HepG2 (cell line): ENCODE measurements around the gene ASH1L. TPM values are rescaled to one million over a fixed set of nuclear protein-coding genes. Genes with fewer than 3 reads are reported as not detected.

ENCODE experiments used
- ATAC-seq: fragments of 200-7000 bp; cut with Tn5 transposase; 3 replicates; pipeline ENCODE4 v1.9.1; 2020; ENCODE audit warnings: mild to moderate bottlenecking, moderate library complexity
- Bru-seq: library from RNA; stranded (reverse); fragments of 400-500 nt; gene quantifications from one replicate; lab custom pipeline; 2021; lab: Mats Ljungman, UMichigan
- BruChase-seq, 2 experiments: library from RNA; stranded (reverse); fragments of 400-500 nt; gene quantifications; one replicate each; lab custom pipeline; 2021; lab: Mats Ljungman, UMichigan
- BruUV-seq: library from RNA; stranded (reverse); fragments of 400-500 nt; replicated peaks from 2 replicates; lab custom pipeline; 2021; lab: Mats Ljungman, UMichigan
- CTCF ChIA-PET: fragments of 300-600 bp; formaldehyde crosslinking; extraction: SDS; loops from one replicate; lab custom pipeline; 2021; ENCODE audit warnings: low total read pairs, inconsistent platforms, low intra/inter-chr PET ratio; lab: Yijun Ruan, JAX
- POLR2A ChIA-PET: fragments of 350-600 bp; sonication (Branson Sonifier 250); formaldehyde crosslinking; loops from one replicate; lab custom pipeline; 2020; ENCODE audit warnings: antibody characterized with exemption, inconsistent platforms; lab: Yijun Ruan, JAX
- DNase-seq: peaks from one replicate; pipeline ENCODE4 v3.0.0-alpha.2; 2015; ENCODE audit warnings: low spot score
- FAIRE-seq: peaks from 3 replicates; lab custom pipeline; 2011; peaks lifted over from hg19 to GRCh38; lab: Jason Lieb, UNC
- H2AFZ ChIP-seq: one replicate; pipeline ENCODE4 v1.6.1; 2011; ENCODE audit warnings: low read length, inconsistent platforms
- H3K27ac ChIP-seq: fragments of 300-600 bp; 3 replicates; pipeline ENCODE4 v1.8.0; 2011; ENCODE audit warnings: mixed run types, mild to moderate bottlenecking, mixed read lengths, low read length, inconsistent platforms; ENCODE audit not compliant: insufficient read depth; ENCODE audit errors: extremely low read length
- H3K27me3 ChIP-seq, 2 experiments: fragments of 200-600 bp in 1 of 2; 2 replicates in 1 of 2; 3 replicates in 1 of 2; pipeline versions ENCODE4 v1.6.0 to v1.8.0; 2011; ENCODE audit warnings: low read length in 2 of 2, mild to moderate bottlenecking in 2 of 2, moderate library complexity in 2 of 2, inconsistent platforms in 1 of 2; ENCODE audit not compliant: insufficient read depth in 2 of 2, control insufficient read depth in 1 of 2
- H3K36me3 ChIP-seq, 2 experiments: fragments of 200-600 bp in 1 of 2; replicated peaks in 1 of 2; 2 replicates in 1 of 2; 3 replicates in 1 of 2; pipeline versions ENCODE4 v1.5.1 to v1.8.0; 2011; ENCODE audit warnings: low read length in 2 of 2, inconsistent platforms in 1 of 2; ENCODE audit not compliant: insufficient read depth in 2 of 2, control insufficient read depth in 1 of 2
- H3K4me1 ChIP-seq: 2 replicates; pipeline ENCODE4 v1.5.1; 2012; ENCODE audit warnings: low read length, inconsistent platforms; ENCODE audit not compliant: insufficient read depth
- H3K4me2 ChIP-seq: 2 replicates; pipeline ENCODE4 v1.6.0; 2011; ENCODE audit warnings: low read depth, low read length, inconsistent platforms
- H3K4me3 ChIP-seq, 3 experiments: fragments of 200-600 bp in 1 of 3; sonication (generic), shearing (Covaris generic) in 1 of 3; replicated peaks in 1 of 3; 2 replicates each; pipeline ENCODE4 v1.5.1; 2011 to 2016; ENCODE audit warnings: low read length in 3 of 3, inconsistent platforms in 2 of 3, low read depth in 2 of 3, mild to moderate bottlenecking in 2 of 3, control low read depth in 1 of 3, mixed read lengths in 1 of 3; ENCODE audit not compliant: insufficient read depth in 1 of 3
- H3K79me2 ChIP-seq: one replicate; pipeline ENCODE4 v1.6.1; 2011; ENCODE audit warnings: low read length, inconsistent platforms; ENCODE audit not compliant: insufficient read depth
- H3K9ac ChIP-seq: 2 replicates; pipeline ENCODE4 v1.6.0; 2011; ENCODE audit warnings: mild to moderate bottlenecking, low read depth, low read length, inconsistent platforms; ENCODE audit not compliant: insufficient read depth
- H3K9me3 ChIP-seq: 2 replicates; pipeline ENCODE4 v1.5.1; 2012; ENCODE audit warnings: mild to moderate bottlenecking, low read length
- H4K20me1 ChIP-seq: 2 replicates; pipeline ENCODE4 v1.6.0; 2011; ENCODE audit warnings: inconsistent platforms, mild to moderate bottlenecking, low read length, moderate library complexity; ENCODE audit not compliant: insufficient read depth
- EHMT2 ChIP-seq: fragments of 200-600 bp; sonication (generic); IDR thresholded peaks from 2 replicates; pipeline ENCODE4 v1.7.0; 2017; ENCODE audit warnings: antibody characterized with exemption, low read depth, low read length, borderline replicate concordance
- SNRNP70 ChIP-seq: fragments of 200-400 bp; formaldehyde crosslinking; IDR thresholded peaks from 2 replicates; pipeline ENCODE4 v1.6.1; 2017; ENCODE audit warnings: mild to moderate bottlenecking, low read depth, low read length, moderate library complexity
- YEATS4 ChIP-seq: sonication (generic); formaldehyde crosslinking; IDR thresholded peaks from 2 replicates; pipeline ENCODE4 v1.4.0; 2020; ENCODE audit warnings: missing genetic modification reagents, borderline replicate concordance
- ZNF253 ChIP-seq: sonication (generic); formaldehyde crosslinking; IDR thresholded peaks from 2 replicates; pipeline ENCODE4 v1.8.0; 2022; ENCODE audit warnings: mild to moderate bottlenecking, missing genetic modification reagents, borderline replicate concordance
- ZNF317 ChIP-seq: sonication (generic); formaldehyde crosslinking; IDR thresholded peaks from 2 replicates; pipeline ENCODE4 v1.5.0; 2020; ENCODE audit warnings: mild to moderate bottlenecking, missing genetic modification reagents
- ZNF451 ChIP-seq: sonication (generic); formaldehyde crosslinking; IDR thresholded peaks from 2 replicates; pipeline ENCODE4 v1.5.0; 2020; ENCODE audit warnings: mild to moderate bottlenecking, missing genetic modification reagents
- WGBS: methylation state at CpG from one replicate; pipeline ENCODE4 v1.1.6; 2017; ENCODE audit warnings: low lambda C conversion rate; 5-methylcytosine and 5-hydroxymethylcytosine counted together
- in situ Hi-C: cut with HindIII; loops from 2 replicates; pipeline ENCODE4 v1.10.0; 2017; ENCODE audit warnings: low pct_unique_long_range_greater_than_20kb; ENCODE audit not compliant: extremely low pct_ligation_motif_present
- intact Hi-C: fragments of 100-400 bp; cut with micrococcal nuclease; formaldehyde crosslinking; loops from one replicate; pipeline ENCODE4 v1.10.0; 2022; ENCODE audit not compliant: unreplicated experiment
- long read RNA-seq, 2 experiments: library from RNA in 1 of 2; library from polyadenylated mRNA in 1 of 2; stranded (forward) in 1 of 2; unstranded in 1 of 2; transcript quantifications; one replicate each; pipeline ENCODE4 v2.0.0, GENCODE V29; 2019 to 2022
- polyA minus RNA-seq, 3 experiments: library from RNA; depleted of rRNA, polyadenylated mRNA; stranded (reverse); fragments of >200 nt; gene quantifications; 2 replicates each; pipeline ENCODE4 v1.2.3, GENCODE V29; 2011; ENCODE audit warnings: low replicate concordance in 1 of 3
- polyA plus RNA-seq, 8 experiments: library from polyadenylated mRNA; depleted of rRNA in 3 of 8; stranded (reverse) in 7 of 8; unstranded in 1 of 8; fragments of >200 nt; fragmentation: Illumina TruSeq in 4 of 8; extraction: Trizol in 4 of 8; gene quantifications; 2 replicates each; pipeline versions ENCODE4 v1.2.1 to v1.2.3, GENCODE V29; 2011 to 2016; ENCODE audit warnings: low read depth in 4 of 8, missing spikeins in 1 of 8, mixed read lengths in 1 of 8; ENCODE audit not compliant: insufficient read depth in 1 of 8
- total RNA-seq, 5 experiments: library from RNA; depleted of rRNA; stranded (reverse); fragments of >200 nt; fragmentation: Illumina TruSeq; extraction: Trizol; gene quantifications; 2 replicates each; pipeline ENCODE4 v1.2.3, GENCODE V29; 2016; ENCODE audit warnings: low read depth in 1 of 5
- TF ChIP-seq, protein P1 (sequence below): sonication (generic); formaldehyde crosslinking; IDR thresholded peaks from 2 replicates; pipeline ENCODE4 v1.4.0; 2020; ENCODE audit warnings: missing genetic modification reagents
- TF ChIP-seq, protein P2 (sequence below): IDR thresholded peaks from 2 replicates; pipeline ENCODE4 v1.6.1; 2012; ENCODE audit warnings: inconsistent platforms
- TF ChIP-seq, protein P3 (sequence below): sonication (generic); formaldehyde crosslinking; IDR thresholded peaks from 2 replicates; pipeline ENCODE4 v1.5.1; 2020; ENCODE audit warnings: mild to moderate bottlenecking, missing genetic modification reagents, borderline replicate concordance

Gene ASH1L, protein sequence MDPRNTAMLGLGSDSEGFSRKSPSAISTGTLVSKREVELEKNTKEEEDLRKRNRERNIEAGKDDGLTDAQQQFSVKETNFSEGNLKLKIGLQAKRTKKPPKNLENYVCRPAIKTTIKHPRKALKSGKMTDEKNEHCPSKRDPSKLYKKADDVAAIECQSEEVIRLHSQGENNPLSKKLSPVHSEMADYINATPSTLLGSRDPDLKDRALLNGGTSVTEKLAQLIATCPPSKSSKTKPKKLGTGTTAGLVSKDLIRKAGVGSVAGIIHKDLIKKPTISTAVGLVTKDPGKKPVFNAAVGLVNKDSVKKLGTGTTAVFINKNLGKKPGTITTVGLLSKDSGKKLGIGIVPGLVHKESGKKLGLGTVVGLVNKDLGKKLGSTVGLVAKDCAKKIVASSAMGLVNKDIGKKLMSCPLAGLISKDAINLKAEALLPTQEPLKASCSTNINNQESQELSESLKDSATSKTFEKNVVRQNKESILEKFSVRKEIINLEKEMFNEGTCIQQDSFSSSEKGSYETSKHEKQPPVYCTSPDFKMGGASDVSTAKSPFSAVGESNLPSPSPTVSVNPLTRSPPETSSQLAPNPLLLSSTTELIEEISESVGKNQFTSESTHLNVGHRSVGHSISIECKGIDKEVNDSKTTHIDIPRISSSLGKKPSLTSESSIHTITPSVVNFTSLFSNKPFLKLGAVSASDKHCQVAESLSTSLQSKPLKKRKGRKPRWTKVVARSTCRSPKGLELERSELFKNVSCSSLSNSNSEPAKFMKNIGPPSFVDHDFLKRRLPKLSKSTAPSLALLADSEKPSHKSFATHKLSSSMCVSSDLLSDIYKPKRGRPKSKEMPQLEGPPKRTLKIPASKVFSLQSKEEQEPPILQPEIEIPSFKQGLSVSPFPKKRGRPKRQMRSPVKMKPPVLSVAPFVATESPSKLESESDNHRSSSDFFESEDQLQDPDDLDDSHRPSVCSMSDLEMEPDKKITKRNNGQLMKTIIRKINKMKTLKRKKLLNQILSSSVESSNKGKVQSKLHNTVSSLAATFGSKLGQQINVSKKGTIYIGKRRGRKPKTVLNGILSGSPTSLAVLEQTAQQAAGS (N-terminal part only)
- total RNA-seq (2016; rRNA removed; fragmentation: Illumina TruSeq; extraction: Trizol) = 15.3 and 16.5 TPM in 2 replicates
- total RNA-seq (2016; cell fraction: cytosol; rRNA removed; fragmentation: Illumina TruSeq; extraction: Trizol; ENCODE audit: low read depth) = 19.6 and 20.3 TPM in 2 replicates
- 14.4 and 14.8 TPM in 2 replicates for total RNA-seq (2016; cell fraction: insoluble cytoplasmic fraction; rRNA removed; fragmentation: Illumina TruSeq; extraction: Trizol)
- total RNA-seq (2016; cell fraction: membrane; rRNA removed; fragmentation: Illumina TruSeq; extraction: Trizol) = 9.8 and 10.0 TPM in 2 replicates
- total RNA-seq (2016; cell fraction: nucleus; rRNA removed; fragmentation: Illumina TruSeq; extraction: Trizol) = 33.1 and 33.8 TPM in 2 replicates
- polyA plus RNA-seq (2011; rRNA removed) = 9.2 and 10.2 TPM in 2 replicates
- 6.4 and 7.0 TPM in 2 replicates for polyA plus RNA-seq (2011; cell fraction: cytosol; rRNA removed)
- polyA plus RNA-seq (2011; cell fraction: nucleus; rRNA removed) = 25.8 and 26.9 TPM in 2 replicates
- 9.5 and 10.7 TPM in 2 replicates for polyA plus RNA-seq (2012)
- 0.15 and 0.16 TPM in 2 replicates for polyA plus RNA-seq (2016; cell fraction: cytosol; fragmentation: Illumina TruSeq; extraction: Trizol; ENCODE audit: low read depth)
- 4.2 and 5.1 TPM in 2 replicates for polyA plus RNA-seq (2016; cell fraction: insoluble cytoplasmic fraction; fragmentation: Illumina TruSeq; extraction: Trizol; ENCODE audit: low read depth)
- 0.31 and 0.43 TPM in 2 replicates for polyA plus RNA-seq (2016; cell fraction: membrane; fragmentation: Illumina TruSeq; extraction: Trizol; ENCODE audit: low read depth)
- 17.2 and 21.7 TPM in 2 replicates for polyA plus RNA-seq (2016; cell fraction: nucleus; fragmentation: Illumina TruSeq; extraction: Trizol; ENCODE audit: insufficient read depth, low read depth)
- polyA minus RNA-seq (2011; rRNA and poly(A)+ RNA removed; ENCODE audit: low replicate concordance) = 27.4 and 50.2 TPM in 2 replicates
- 12.0 and 13.7 TPM in 2 replicates for polyA minus RNA-seq (2011; cell fraction: cytosol; rRNA and poly(A)+ RNA removed)
- 67.2 and 85.5 TPM in 2 replicates for polyA minus RNA-seq (2011; cell fraction: nucleus; rRNA and poly(A)+ RNA removed)
- Bru-seq, nascent RNA = percentile 76 among the genes with signal in this experiment
- percentile 84 among the genes with signal in this experiment for BruChase-seq, experiment 1, labeled RNA remaining after a 6-hour chase
- percentile 81 among the genes with signal in this experiment for BruChase-seq, experiment 2, labeled RNA remaining after a 2-hour chase
- long read RNA-seq, experiment 1, partial matches to known transcripts = 0 of 4 reads
- long read RNA-seq, experiment 1, other reads (novel, unspliced or antisense) = 4 of 4 reads
- long read RNA-seq, experiment 2, partial matches to known transcripts = 2 of 14 reads
- long read RNA-seq, experiment 2, other reads (novel, unspliced or antisense) = 12 of 14 reads

DNA sequence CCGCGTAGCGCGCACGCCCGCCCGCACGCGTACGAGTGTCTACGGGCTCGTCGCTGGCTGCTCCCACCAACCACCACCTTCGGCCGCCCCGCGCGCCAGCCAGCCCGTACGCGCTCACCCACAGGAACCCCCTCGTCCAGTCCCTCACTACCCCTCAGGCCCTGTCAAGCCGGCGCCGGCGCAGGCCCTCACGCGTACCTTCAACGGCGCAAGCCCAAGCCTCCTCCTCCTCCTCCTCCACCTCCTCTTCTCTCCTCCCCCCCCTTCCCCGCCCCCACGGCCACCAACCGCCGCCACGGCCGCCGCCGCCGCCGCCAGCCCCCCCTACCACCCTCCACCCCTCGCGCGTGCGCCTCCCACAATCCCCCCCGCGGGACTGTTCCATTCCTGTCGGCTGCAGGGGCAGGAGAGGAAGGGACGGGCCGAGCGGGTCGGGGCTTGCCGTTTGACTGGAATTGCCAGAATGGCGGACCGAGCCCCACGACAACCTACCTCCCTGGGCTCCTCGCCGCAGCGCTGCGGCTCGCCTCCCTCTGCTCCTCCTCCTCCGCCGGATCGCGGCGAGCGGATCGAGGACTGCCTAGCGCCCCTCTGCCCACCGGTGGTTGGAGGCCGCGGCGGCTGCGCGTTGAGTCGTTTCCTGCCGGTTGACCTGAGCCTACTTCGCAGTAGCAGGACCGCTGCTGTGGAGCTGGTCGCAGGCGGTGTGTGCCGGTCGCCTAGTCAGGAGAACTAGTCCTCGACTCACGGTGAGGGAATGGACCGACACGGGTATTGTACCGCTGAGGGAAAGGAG is at the start of gene ASH1L:
Gene ASH1L, minus strand, starts transcription at position 223 of the 796 bp plus-strand sequence. CDS start 41,284 bp downstream, outside the sequence.
- DNase-seq = peak; percentile 81
- peak; percentile 91 for ATAC-seq
- Histone ChIP-seq H3K79me2 (peaks cover 64% of the 10 kb centered on the region), H3K27me3 (no peaks in the 10 kb centered on the region; a peak in 1 of 5 replicates), H3K4me1 (peaks cover 29% of the 10 kb centered on the region), H3K4me2 (peak within 1 kb of the TSS; percentile 85), H4K20me1 (peaks cover 22% of the 10 kb centered on the region), H3K4me3 (peak within 1 kb of the TSS; percentile 89 to 99 (median 97)), H2AFZ (peak within 1 kb of the TSS; percentile 92), H3K9ac (peak within 1 kb of the TSS; percentile 100), H3K27ac (peak within 1 kb of the TSS; percentile 100), H3K36me3 (peaks cover 0 to 5% of the 10 kb centered on the region in 2 experiments; a peak in 1 of 5 replicates), H3K9me3 (no peaks in the 10 kb centered on the region)
- under 1% methylated on average over 42 of the region's 87 CpGs for WGBS
- ChIA-PET POLR2A (interaction anchor here (0.6 to 1.4 kb wide), 10 partner anchors 8 to 938 kb away, joined by 3 to 6 read pairs (median 4); partner anchors contain the start of genes ENTREP3, MEF2D and SCAMP3), CTCF (no interaction called here)
- FAIRE-seq = no peak
- BruUV-seq = no TSS peak
- intact Hi-C loops (no loop called here), in situ Hi-C loops (no loop called here)
- TF ChIP-seq, protein P1, sequence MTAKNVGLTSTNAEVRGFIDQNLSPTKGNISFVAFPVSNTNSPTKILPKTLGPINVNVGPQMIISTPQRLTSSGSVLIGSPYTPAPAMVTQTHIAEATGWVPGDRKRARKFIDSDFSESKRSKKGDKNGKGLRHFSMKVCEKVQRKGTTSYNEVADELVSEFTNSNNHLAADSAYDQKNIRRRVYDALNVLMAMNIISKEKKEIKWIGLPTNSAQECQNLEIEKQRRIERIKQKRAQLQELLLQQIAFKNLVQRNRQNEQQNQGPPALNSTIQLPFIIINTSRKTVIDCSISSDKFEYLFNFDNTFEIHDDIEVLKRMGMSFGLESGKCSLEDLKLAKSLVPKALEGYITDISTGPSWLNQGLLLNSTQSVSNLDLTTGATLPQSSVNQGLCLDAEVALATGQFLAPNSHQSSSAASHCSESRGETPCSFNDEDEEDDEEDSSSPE (CRISPR knock-in tag) = no peak; the same call in 1 of the 2 replicates
- no peak for TF ChIP-seq SNRNP70
- TF ChIP-seq ZNF451 (CRISPR knock-in tag) = peak; percentile 80
- peak; percentile 77; the same call in 1 of the 2 replicates for TF ChIP-seq YEATS4 (CRISPR knock-in tag)
- TF ChIP-seq, protein P2, sequence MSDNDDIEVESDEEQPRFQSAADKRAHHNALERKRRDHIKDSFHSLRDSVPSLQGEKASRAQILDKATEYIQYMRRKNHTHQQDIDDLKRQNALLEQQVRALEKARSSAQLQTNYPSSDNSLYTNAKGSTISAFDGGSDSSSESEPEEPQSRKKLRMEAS = peak; percentile 66
- TF ChIP-seq, protein P3, sequence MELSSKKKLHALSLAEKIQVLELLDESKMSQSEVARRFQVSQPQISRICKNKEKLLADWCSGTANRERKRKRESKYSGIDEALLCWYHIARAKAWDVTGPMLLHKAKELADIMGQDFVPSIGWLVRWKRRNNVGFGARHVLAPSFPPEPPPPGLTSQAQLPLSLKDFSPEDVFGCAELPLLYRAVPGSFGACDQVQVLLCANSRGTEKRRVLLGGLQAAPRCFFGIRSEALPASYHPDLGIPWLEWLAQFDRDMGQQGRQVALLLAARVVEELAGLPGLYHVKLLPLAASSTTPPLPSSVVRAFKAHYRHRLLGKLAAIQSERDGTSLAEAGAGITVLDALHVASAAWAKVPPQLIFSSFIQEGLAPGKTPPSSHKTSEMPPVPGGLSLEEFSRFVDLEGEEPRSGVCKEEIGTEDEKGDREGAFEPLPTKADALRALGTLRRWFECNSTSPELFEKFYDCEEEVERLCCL (CRISPR knock-in tag) = 0 out of 2 replicates have a peak, but pooled peaks have one; percentile 0
- TF ChIP-seq ZNF253 (CRISPR knock-in tag) = peak; percentile 76; the same call in 1 of the 2 replicates
- TF ChIP-seq ZNF317 (CRISPR knock-in tag) = 0 out of 2 replicates have a peak, but pooled peaks have one; percentile 39
- no peak for TF ChIP-seq EHMT2
